Measurements from ENCODE around the gene POU6F2. TPM values are rescaled to one million over a fixed set of nuclear protein-coding genes. Genes with fewer than 3 reads are reported as not detected.

Gene POU6F2
- total RNA-seq, 2 experiments from 2014 or later = 0.12 TPM; not detected in 1

- Mint-ChIP-seq H3K4me3 (no peak overlapping the region), H3K4me1 (no peaks in the 10 kb centered on the region), H3K36me3 (ENCODE audit: low read depth) (no peaks in the 10 kb centered on the region), H3K27ac (no peak overlapping the region), H3K9me3 (no peaks in the 10 kb centered on the region), H3K27me3 (peaks cover 8% of the 10 kb centered on the region)
- ChIA-PET POLR2A (no interaction called here), CTCF (no interaction called here)
- no peak for DNase-seq
These were observed 74.0 kb downstream of the POU6F2 start for GRCh38 chr7:39051707-39052106.

- CTCF ChIA-PET = interaction anchor here (0.7 kb wide), 1 partner anchor 40 kb away, joined by 3 read pairs; no protein-coding TSS in a partner anchor
- Mint-ChIP-seq H3K36me3 (ENCODE audit: low read depth) (no peaks in the 10 kb centered on the region), H3K27me3 (peaks cover 8% of the 10 kb centered on the region), H3K9me3 (no peaks in the 10 kb centered on the region), H3K4me1 (no peaks in the 10 kb centered on the region), H3K4me3 (no peak overlapping the region), H3K27ac (no peak overlapping the region)
- POLR2A ChIA-PET = no interaction called here
- DNase-seq = no peak
These were observed 77.0 kb downstream of the POU6F2 start for GRCh38 chr7:39054731-39055130.

- Mint-ChIP-seq H3K27ac (no peak overlapping the region), H3K4me3 (no peak overlapping the region)
- CTCF ChIA-PET = no interaction called here
These were observed 78.4 kb downstream of the POU6F2 start for GRCh38 chr7:39056153-39056552.

GRCh38 chr7:39062811-39063210 lies 85.1 kb downstream of the POU6F2 start:
- no peak overlapping the region for H3K27ac Mint-ChIP-seq
- no peak for DNase-seq
- no peaks in the 10 kb centered on the region for H3K4me1 Mint-ChIP-seq
- peaks cover 2% of the 10 kb centered on the region for H3K27me3 Mint-ChIP-seq
- POLR2A ChIA-PET = no interaction called here
- H3K36me3 Mint-ChIP-seq (ENCODE audit: low read depth) = no peaks in the 10 kb centered on the region
- no peaks in the 10 kb centered on the region for H3K9me3 Mint-ChIP-seq
- CTCF ChIA-PET = no interaction called here
- no peak overlapping the region for H3K4me3 Mint-ChIP-seq

More at GRCh38 chr7:39056153-39056552, 78.4 kb downstream of the POU6F2 start:
- no peak for DNase-seq
- POLR2A ChIA-PET = no interaction called here
- Mint-ChIP-seq H3K9me3 (no peaks in the 10 kb centered on the region), H3K36me3 (ENCODE audit: low read depth) (no peaks in the 10 kb centered on the region), H3K27me3 (peaks cover 8% of the 10 kb centered on the region), H3K4me1 (no peaks in the 10 kb centered on the region)

- Mint-ChIP-seq H3K4me1 (no peaks in the 10 kb centered on the region), H3K9me3 (no peaks in the 10 kb centered on the region), H3K36me3 (ENCODE audit: low read depth) (no peaks in the 10 kb centered on the region), H3K27me3 (no peaks in the 10 kb centered on the region), H3K27ac (no peak overlapping the region), H3K4me3 (no peak overlapping the region)
- POLR2A ChIA-PET = no interaction called here
- CTCF ChIA-PET = no interaction called here
- no peak for DNase-seq
These were observed 91.3 kb downstream of the POU6F2 start for GRCh38 chr7:39069031-39069430.

- no peak for DNase-seq
- no peaks in the 10 kb centered on the region for H3K27me3 Mint-ChIP-seq
- no peak overlapping the region for H3K4me3 Mint-ChIP-seq
- no peak overlapping the region for H3K27ac Mint-ChIP-seq
- ChIA-PET POLR2A (no interaction called here), CTCF (interaction anchor here (0.6 kb wide), 1 partner anchor 11 kb away, joined by 3 read pairs; no protein-coding TSS in a partner anchor)
- H3K9me3 Mint-ChIP-seq = no peaks in the 10 kb centered on the region
- no peaks in the 10 kb centered on the region for H3K4me1 Mint-ChIP-seq
- H3K36me3 Mint-ChIP-seq (ENCODE audit: low read depth) = no peaks in the 10 kb centered on the region
These were observed 92.5 kb downstream of the POU6F2 start for GRCh38 chr7:39069896-39070881.

- H3K9me3 Mint-ChIP-seq = no peaks in the 10 kb centered on the region
- POLR2A ChIA-PET = no interaction called here
These were observed 93.4 kb downstream of the POU6F2 start for GRCh38 chr7:39071116-39071515.

GRCh38 chr7:39073432-39073831 lies 95.7 kb downstream of the POU6F2 start:
- CTCF ChIA-PET = no interaction called here
- H3K4me1 Mint-ChIP-seq = no peaks in the 10 kb centered on the region

More at GRCh38 chr7:39071116-39071515, 93.4 kb downstream of the POU6F2 start:
- H3K4me1 Mint-ChIP-seq = no peaks in the 10 kb centered on the region
- CTCF ChIA-PET = interaction anchor here (0.6 kb wide), 1 partner anchor 12 kb away, joined by 3 read pairs; no protein-coding TSS in a partner anchor
- no peak for DNase-seq
- H3K4me3 Mint-ChIP-seq = no peak overlapping the region
- H3K27me3 Mint-ChIP-seq = no peaks in the 10 kb centered on the region
- no peaks in the 10 kb centered on the region for H3K36me3 Mint-ChIP-seq (ENCODE audit: low read depth)
- H3K27ac Mint-ChIP-seq = no peak overlapping the region

GRCh38 chr7:39075210-39075609 lies 97.5 kb downstream of the POU6F2 start:
- CTCF ChIA-PET = no interaction called here
- Mint-ChIP-seq H3K9me3 (no peaks in the 10 kb centered on the region), H3K36me3 (ENCODE audit: low read depth) (no peaks in the 10 kb centered on the region), H3K4me1 (no peaks in the 10 kb centered on the region), H3K4me3 (no peak overlapping the region), H3K27me3 (no peaks in the 10 kb centered on the region), H3K27ac (no peak overlapping the region)
- POLR2A ChIA-PET = no interaction called here
- DNase-seq = no peak

More at GRCh38 chr7:39073432-39073831, 95.7 kb downstream of the POU6F2 start:
- Mint-ChIP-seq H3K9me3 (no peaks in the 10 kb centered on the region), H3K27ac (no peak overlapping the region), H3K27me3 (no peaks in the 10 kb centered on the region), H3K36me3 (ENCODE audit: low read depth) (no peaks in the 10 kb centered on the region), H3K4me3 (no peak overlapping the region)
- POLR2A ChIA-PET = interaction anchor here (0.6 kb wide), 1 partner anchor 131 kb away, joined by 3 read pairs; no protein-coding TSS in a partner anchor
- no peak for DNase-seq

GRCh38 chr7:39083781-39084180 lies 106.1 kb downstream of the POU6F2 start:
- Mint-ChIP-seq H3K4me3 (no peak overlapping the region), H3K9me3 (no peaks in the 10 kb centered on the region), H3K36me3 (ENCODE audit: low read depth) (no peaks in the 10 kb centered on the region)

GRCh38 chr7:39084349-39084748 lies 106.6 kb downstream of the POU6F2 start:
- Mint-ChIP-seq H3K27me3 (peaks cover 8% of the 10 kb centered on the region), H3K4me1 (no peaks in the 10 kb centered on the region), H3K4me3 (no peak overlapping the region), H3K27ac (no peak overlapping the region), H3K9me3 (no peaks in the 10 kb centered on the region), H3K36me3 (ENCODE audit: low read depth) (no peaks in the 10 kb centered on the region)
- DNase-seq = no peak
- ChIA-PET CTCF (no interaction called here), POLR2A (no interaction called here)

More at GRCh38 chr7:39083781-39084180, 106.1 kb downstream of the POU6F2 start:
- Mint-ChIP-seq H3K4me1 (no peaks in the 10 kb centered on the region), H3K27me3 (peaks cover 8% of the 10 kb centered on the region), H3K27ac (no peak overlapping the region)
- POLR2A ChIA-PET = no interaction called here
- no peak for DNase-seq
- CTCF ChIA-PET = no interaction called here

- Mint-ChIP-seq H3K9me3 (no peaks in the 10 kb centered on the region), H3K4me1 (no peaks in the 10 kb centered on the region), H3K36me3 (ENCODE audit: low read depth) (no peaks in the 10 kb centered on the region), H3K27ac (no peak overlapping the region), H3K27me3 (peaks cover 8% of the 10 kb centered on the region), H3K4me3 (no peak overlapping the region)
- CTCF ChIA-PET = no interaction called here
- POLR2A ChIA-PET = interaction anchor here (0.7 kb wide), 1 partner anchor 158 kb away, joined by 3 read pairs; no protein-coding TSS in a partner anchor
- no peak for DNase-seq
These were observed 107.5 kb downstream of the POU6F2 start for GRCh38 chr7:39085189-39085588.

- Mint-ChIP-seq H3K4me1 (no peaks in the 10 kb centered on the region), H3K36me3 (ENCODE audit: low read depth) (no peaks in the 10 kb centered on the region), H3K4me3 (no peak overlapping the region), H3K27ac (no peak overlapping the region), H3K9me3 (no peaks in the 10 kb centered on the region), H3K27me3 (peaks cover 8% of the 10 kb centered on the region)
- POLR2A ChIA-PET = interaction anchor here (0.7 kb wide), 1 partner anchor 157 kb away, joined by 3 read pairs; no protein-coding TSS in a partner anchor
- DNase-seq = no peak
- CTCF ChIA-PET = no interaction called here
These were observed 107.9 kb downstream of the POU6F2 start for GRCh38 chr7:39085590-39086049.
